Measurements from ENCODE around the gene NDE1.
"Not testable (repeated sequence)": the region's sequence is repeated elsewhere in the genome, so short reads cannot be mapped to it uniquely, and the experiment has no call there.

The NDE1 gene, protein sequence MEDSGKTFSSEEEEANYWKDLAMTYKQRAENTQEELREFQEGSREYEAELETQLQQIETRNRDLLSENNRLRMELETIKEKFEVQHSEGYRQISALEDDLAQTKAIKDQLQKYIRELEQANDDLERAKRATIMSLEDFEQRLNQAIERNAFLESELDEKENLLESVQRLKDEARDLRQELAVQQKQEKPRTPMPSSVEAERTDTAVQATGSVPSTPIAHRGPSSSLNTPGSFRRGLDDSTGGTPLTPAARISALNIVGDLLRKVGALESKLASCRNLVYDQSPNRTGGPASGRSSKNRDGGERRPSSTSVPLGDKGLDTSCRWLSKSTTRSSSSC

DNA sequence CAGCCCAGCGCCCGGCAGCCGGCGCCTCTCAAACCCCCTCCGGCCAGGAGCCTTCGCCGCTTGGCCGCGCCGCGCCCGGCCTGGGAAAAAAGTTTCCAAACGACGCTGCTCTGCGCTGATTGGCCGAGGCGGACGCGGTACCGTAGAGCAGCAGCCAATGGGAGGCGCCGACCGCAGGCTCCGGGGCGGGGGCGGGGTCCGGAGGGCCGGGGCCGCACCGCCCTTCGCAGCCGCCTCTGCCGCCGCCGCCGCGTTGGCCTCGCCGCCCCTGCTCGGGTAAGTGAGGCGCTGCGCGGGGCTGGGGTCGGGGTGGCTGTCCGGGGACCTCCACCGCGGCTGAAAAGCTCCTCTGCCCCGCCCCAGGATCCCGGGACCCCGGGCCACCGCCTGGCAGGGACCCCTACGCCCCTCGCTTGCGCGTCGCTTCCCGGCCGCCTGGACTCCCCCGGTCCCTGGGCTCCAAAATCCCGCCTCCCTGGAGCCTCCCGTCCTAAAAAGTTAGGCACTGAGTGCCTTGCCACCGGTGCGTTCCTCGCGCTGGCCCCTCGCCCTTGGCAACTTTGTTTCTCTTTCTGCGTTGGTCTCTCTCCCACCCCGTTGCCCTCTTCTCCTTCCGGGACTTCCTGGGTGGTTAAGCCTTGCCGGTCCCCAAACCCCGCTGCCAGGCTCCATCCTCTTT is at the start of gene NDE1:
Gene NDE1 (plus strand): TSS at position 227 of the 679 bp plus-strand sequence. CDS start 14,534 bp downstream, outside the sequence.
- no peak for FAIRE-seq

DNA sequence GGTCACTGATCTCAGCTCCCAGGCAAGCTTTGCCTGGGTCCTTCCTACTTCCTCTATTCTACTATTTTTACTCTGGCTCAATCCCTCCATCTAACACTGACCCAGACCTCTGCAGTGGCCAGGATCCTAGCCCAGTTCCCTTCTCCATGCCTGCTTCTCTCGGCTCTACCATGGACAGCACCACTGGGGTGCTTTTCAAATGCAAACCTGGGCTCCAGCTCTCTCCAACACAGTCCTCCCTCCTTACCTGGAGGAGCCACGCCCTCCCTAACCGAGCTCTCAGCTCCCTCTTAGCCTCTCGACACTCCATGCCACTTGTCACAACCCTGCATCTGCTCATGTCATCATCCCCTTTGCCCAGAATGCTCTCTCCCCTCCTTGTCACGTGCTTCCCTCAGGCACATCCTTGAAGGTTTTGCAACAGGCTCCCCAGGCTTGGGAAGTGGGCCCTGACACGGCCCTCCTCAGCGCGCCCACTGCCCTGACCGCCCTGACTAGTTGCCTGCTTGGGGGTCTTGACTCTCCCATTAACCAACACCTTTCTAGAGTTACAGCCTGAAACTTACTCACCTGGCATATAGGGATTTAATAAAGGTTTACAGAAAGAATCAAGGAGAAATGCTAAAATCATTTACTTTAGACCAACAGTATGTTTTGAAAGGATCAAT is 48.7 kb upstream of the NDE1 start:
- no peak for FAIRE-seq

DNA sequence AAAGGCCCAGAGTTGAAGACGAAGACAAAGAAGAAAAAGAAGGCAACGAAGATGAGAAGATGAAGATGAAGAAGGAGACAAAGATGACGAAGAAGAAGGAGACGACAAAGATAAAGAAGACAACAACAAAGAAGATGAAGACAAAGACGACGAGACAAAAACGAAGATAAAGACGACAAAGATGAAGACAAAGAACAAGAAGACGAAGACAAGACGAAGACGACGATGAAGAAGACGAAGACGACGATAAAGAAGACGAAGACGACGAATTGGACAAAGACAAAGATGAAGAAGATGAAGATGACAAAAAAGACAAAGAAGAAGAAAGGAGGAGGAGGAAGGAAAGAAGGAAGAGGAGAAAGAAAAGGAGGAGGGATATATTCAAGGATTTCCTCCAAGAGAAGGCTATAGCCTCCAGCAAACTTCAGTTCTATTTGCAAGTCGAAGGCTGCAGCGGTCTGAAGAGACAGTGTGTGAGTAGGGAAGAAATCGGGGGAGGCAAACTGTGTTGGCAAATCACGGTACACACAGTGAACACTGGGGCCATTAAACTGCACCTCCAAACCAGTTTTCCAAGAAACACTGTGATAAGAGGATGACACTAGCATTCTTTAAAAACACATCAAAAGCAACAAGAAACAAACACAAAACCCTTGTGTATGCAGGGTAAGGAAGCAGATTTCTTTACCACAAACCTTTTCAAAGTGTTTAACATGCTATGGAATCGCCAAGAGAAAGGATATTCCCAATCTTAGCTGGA is 47.6 kb upstream of the NDE1 start:
- FAIRE-seq: no peak

DNA sequence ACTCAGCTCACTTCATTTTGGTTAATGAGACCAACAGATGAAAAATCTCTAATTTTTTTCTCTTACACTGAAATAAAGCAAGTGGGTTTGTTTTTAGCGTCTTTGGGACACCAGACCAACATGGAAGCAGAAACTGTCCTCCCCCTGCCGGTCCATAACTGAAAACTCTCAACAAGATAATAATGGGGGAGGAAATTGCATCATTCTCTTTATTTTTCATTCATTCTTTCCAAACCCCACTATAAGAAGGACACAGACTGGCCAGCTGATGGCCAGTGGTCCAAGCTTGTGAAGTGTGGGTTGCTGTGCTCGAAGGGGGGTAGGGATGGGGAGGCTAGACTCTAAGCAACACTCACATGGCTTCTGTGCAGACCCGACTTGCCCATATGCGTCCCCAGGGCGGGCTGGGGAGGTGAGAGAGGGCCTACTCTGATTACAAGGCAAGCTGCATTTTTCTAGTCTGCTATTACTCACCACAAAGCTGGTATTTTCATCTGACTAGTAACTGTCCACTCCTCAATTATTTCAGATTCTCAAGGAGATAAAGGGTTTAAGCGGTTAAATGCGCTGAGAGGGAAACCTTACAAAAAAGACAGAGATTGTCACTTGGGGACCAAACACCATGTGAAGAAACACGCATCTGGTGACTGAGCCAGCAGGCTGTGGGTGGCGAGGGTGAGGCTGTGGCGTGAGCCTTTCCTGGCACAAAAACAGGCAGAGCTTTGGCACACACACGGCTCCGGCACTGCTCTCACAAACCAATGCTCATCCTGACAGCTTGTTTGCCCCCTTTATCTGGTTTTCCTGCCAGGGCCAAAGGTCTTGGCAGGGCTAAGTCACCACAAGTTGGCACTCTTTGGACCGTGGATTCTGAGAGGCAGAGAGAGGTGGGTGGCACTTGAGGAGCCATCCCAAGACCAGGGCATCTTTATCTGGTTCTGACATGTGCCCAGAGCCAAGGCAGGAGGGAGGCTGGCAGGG is 45.3 kb upstream of the NDE1 start:
- FAIRE-seq: no peak

DNA sequence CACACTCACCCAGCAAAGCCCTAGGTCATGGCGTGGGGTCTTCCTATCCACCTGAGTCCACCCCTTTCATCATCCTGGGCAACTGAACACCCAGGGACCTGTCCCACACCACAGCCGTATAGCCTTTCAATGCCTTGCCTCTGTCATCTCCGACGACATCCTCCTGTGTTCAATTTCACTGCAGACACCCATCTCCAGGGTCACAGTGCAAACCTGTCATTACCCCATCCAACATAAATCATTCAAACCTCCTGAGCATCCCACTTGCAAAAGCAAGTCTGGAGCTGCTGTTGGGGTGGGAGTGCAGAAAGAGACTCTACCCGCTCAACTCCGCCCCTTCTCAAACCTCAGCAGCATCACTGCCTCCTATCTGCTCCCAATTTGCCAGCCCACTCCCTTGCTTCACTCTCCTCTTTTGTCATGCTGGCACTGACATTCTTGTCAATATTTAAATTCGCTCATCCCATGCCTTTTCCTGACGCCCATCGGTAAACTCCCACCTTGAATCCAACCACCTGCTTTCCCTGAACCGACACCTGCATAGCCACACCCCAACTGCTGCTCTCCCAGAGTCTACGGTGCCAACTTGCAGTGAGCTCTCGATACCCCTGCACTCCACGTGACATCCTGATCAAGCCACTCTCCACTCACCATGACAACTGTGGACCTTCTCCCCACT is 44.1 kb upstream of the NDE1 start:
- no peak for FAIRE-seq

DNA sequence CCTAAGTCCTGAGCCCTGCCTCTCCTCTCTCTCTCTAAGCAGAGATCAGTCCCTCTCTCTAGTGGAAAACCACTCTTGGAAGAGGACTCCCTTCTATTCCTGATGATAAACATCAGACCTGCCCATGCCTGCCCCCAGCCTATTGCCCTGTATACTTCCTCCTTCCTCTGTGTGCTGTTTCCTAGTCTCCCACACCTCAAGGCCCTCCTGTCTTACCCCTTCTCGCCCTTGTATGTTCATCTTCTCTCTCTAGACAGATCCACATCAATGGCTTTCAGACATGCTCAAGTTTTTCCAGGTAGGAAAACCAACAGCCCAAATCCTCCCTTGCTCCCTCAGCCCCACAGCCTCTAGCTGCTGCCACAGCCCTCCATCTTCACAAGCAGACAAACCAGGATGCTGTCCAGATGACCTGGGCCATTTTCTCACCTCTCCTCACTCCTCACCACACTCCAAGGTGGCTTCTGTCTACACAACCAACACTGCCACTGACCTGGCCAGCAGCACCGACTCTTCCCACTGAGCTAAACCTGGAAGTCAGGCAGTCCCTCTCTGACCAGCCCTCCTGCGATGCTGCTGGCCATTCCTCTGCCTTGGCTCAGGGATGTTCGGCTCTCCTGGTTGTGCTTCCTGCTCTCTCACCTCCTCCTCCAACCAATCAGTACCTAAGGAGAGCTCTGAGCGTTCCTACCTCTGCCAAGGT is 43.4 kb upstream of the NDE1 start:
- FAIRE-seq: no peak

DNA sequence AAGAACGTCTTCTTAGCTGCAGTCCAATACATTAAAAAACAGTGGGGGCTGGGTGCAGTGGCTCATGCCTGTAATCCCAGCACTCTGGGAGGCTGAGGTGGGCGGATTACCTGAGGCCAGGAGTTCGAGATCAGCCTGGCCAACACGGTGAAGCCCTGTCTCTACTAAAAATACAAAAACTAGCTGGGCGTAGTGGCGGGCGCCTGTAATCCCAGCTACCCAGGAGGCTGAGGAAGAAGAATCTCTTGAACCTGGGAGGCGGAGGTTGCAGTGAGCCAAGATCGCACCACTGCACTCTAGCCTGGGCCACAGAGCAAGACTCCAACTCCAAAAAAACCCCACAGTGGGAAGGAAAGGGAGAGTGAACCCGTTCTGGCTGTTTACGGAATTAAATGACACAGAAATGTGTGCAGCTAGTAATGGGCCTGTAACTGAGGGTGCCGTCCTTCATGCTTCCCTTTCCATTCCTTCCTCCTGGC is 42.8 kb upstream of the NDE1 start:
- FAIRE-seq: not testable (repeated sequence)

DNA sequence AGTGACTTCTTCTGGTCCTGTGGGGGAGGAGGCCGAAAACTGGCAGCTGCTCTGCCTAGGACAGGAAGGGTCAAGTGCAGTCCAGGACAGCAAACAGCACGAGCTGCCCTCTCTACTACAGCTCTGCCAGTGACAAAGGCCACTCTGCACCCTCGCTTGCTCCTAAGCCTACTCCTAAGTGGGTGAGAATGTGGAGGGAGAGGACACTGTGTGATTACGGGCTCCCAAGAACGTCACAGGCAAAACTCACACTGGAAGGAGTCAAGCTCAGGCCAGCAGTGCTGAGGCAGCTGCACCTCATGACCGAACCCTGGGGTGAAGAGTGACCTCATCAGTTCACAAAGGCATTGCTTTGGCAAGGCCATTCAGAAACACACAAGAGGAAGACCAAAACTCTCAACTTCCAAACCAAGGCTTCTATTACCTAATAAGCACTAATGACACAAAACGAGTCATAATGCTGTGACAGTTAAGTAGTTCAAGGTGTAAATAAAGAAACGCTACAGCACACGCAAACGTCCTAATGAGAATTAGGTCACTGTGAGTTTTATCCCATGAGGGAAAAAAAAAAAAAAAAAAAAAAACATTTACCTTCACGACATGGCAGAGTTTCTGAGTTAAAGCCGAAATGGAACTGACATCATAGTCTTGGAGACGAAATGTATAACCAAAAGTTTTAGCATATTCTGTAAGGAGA is 42.2 kb upstream of the NDE1 start:
- FAIRE-seq: no peak

DNA sequence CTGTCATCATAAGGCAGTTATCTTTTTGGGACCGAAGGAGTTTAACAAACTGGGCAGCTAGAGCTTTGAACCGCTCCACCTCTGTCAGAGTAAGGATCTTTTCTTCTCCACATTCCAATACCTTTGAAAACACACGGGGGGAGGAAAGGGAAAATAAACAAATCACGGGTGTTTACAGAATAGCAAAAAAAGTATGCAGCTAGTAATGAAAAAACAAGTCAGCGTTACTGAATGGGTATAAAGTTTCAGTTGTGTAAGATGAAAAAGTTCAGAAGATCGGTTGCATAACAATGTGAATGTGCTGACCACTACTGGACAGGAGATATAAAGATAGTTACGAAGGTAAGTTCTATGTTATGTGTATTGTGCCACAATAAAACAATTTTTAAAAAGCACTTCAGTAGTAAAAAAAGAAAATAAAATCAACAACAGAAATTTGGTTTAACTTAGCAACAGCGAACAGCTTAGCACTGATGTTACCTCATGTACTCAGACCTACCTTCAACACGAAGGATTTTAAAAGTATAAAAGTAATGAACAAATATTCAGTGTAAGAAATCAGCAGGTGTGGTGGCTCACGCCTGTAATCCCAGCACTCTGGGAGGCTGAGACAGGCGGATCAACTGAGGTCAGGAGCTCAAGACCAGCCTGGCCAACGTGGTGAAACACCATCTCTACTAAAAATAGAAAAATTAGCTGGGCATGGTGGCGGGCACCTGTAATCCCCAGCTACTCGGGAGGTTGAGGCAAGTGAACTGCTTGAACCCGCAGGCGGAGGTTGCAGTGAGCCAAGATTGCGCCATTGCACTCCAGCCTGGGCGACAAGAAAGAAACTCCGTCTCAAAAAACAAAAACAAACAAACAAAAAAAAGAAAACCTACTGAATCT is 41.4 kb upstream of the NDE1 start:
- FAIRE-seq: no peak

DNA sequence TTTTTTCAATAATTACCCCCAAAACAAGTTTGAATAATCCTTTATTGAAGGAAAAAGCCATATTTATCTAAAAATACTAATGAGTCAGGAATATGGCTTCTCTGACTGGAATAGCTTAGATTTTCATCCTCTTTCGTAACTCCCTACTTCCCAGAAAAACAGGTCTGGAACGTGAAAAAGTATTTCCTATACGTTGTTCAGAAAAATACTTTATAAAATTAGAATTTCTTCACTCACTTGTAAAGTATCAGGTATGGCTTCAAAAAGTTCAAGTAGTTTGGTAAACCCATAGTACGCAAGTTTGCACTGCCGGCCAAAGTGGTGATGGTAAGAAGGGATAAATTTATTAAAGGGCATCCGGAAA is 40.8 kb upstream of the NDE1 start:
- no peak for FAIRE-seq

DNA sequence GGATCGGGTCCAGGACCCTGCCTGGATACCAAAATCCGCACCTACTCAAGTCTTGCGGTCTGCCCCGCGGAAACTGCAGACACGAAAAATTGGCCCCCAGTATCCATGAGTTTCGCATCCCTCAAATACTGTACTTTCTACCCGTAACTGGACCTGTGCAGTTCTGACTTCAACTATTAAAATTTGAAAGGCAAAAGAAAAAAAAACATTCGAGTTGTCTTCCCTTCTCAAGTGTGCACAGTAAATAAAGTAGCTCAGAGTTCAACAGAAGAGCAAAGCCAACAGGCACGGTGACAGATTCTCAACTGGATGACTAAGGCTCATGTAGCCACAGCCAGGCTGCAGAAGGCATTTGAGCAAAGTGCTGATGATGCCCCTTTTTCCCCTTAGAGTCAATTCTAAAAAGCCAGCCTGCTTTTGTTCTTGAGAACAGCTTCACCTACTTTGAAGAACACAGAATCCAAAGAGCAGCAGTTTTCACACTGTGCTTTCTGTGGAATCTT is 39.6 kb upstream of the NDE1 start:
- no peak for FAIRE-seq

DNA sequence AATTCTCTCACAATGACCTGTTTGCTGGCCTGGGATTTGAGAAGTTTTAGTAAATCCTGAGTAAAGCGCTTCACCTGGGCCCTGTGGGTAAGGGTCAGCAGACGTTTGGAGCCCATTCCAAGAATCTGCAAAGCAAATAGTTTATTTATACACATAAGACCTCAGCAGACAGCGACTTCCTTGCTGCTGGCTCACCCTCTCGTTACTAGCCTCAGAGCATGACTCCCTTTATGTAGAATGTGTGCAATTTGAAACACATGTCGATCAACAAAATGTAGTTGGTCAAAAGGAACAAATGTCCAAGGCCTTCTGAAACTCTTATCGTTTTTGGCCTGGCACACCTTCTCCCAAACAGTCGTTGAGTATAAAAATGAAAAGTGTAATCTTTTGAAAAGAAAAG is 38.4 kb upstream of the NDE1 start:
- FAIRE-seq: no peak

DNA sequence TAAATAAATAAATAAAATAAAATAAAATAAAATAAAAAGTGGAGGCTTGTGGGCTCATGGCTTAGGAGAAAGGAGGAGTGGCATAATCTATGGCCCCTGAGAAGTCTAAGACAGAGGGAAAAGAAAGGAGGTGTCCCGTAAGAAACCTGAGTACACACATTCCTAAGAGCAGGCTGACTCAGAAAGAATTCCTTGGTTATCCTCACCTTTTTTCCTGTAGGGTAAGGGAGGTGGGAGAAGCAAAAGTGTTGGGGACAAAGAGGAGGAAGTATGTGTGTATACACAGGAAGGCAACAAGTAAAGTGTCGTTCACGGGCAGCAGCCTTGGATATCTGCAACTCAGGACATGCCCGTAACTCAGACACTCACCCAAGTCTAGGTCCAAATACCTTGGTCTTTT is 36.4 kb upstream of the NDE1 start:
- FAIRE-seq: no peak

DNA sequence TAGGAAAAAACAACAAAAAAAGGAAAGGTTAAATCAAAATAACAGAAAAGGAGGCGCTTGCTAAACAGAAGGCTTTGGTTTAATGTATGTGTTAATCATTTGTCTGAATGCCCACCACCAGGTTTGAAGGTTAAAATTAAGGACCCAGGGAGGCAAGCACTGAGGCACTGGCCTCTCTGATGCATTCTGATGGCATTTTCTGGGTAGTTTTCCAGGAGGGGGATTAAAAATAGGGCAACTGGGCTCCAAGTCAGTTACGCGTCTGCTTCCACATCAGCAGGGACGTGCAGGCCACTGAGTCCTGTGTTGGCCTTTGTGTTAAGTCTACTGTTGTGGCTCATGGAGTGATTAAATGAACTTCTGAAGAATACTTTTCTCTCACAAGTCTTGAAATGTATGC is 34.0 kb upstream of the NDE1 start:
- FAIRE-seq: no peak

DNA sequence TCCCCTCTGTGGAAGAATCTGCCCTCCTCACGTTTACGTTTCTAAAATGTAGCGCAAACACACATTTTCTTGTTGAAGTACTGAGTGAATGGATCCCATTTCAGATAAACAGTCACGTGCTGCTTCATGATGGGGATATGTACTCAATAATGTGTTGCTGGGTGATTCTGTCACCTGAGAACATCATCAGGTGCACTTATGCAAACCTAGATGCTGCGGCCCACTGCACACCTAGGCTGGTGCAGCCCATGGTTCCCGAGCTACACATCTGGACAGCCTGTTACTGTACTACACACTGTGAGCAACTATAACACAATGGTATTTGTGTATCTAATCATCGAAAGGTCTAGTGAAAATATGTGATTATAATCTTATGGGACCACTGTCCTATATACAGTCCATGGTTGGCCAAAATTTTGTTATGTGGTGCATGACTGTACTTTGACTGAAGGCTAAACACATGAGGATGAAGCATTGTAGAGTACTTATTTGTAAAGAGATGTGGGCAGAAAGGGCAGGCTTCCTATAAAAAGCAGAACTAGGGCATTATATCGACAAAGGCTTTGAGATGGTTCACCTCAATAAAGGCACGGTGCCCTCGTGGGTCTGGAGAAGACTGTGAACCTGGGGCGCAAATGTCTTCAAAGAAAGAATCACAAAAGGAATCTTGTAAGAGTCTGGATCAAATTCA is 33.4 kb upstream of the NDE1 start:
- no peak for FAIRE-seq

DNA sequence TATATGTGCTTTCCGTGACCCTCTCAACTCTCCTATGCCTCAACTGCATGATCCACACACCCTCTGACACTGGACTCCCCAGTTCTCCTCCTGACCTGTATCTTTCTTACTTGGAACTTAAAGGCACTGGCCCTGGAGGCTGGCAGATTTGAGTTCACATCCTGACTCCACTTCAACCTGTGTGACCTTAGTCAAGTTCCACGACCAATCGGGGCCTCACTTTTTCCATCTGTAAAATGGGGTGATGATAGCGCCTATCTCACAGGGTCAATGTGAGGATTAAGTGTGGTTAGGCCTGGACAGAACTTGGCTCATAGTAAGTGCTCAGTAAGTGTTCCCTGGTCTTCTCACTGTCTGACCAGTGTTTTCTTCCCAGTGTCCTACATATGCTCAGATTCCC is 32.1 kb upstream of the NDE1 start:
- no peak for FAIRE-seq

DNA sequence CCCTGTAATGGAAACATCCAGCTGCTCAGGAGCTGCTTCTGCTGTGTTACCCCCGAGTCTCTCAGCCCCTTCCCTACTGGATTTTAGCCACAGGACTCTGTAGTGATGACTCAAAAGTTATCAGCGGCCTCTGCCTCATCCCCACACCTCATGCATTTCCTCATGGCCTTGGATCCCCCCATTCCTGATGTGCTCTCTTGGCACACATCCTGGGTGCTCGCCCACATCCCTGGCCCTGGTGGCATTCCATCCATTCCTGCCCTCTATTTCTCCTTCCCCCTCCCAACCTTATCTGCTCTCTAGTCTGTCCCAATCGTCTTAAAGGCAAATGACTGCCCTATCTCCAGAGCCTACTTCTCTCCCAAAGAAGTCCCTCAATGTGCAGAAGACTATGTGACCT is 31.7 kb upstream of the NDE1 start:
- no peak for FAIRE-seq

DNA sequence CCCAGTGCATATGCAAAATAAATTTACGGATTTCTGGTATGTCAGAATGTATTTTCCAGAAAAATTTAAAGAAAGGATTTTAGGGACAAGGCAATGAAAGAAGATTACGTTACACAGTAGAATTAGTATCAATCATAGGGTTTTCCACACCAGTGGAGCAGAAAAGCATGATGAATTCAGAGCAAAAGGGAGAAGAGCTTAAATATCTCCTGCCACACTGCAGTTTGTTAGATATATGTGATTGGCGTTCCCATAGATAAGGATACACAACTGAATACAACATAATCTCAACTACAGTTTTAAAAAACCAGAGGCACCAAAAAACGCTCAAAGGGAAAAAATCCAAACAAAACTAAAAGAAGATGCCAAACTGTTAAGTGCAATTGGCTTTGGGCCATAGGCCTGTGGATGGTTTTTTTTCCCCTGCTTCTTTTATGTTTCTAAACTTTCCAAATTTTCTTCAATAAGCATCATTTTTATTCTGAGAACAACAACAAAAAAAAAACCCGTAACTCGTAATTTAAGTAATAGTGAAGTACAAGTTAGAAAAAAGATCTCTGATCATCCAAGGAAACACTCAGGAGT is 29.3 kb upstream of the NDE1 start:
- FAIRE-seq: no peak

Measured in colon (tissue), 2 donors.